HEK293 (cell line): ENCODE results near the gene CHST7.

Source experiments
- GFI1B ChIP-seq: fragments of 450-650 bp; formaldehyde crosslinking; IDR thresholded peaks from 2 replicates; pipeline ENCODE4 v1.5.1; 2016; ENCODE audit warnings: missing biosample characterization, missing genetic modification characterization
- ZBTB10 ChIP-seq: fragments of 450-650 bp; formaldehyde crosslinking; IDR thresholded peaks from 2 replicates; pipeline ENCODE4 v1.5.1; 2016; ENCODE audit warnings: missing biosample characterization, missing genetic modification characterization
- ZFP37 ChIP-seq: fragments of 450-650 bp; formaldehyde crosslinking; IDR thresholded peaks from 2 replicates; pipeline ENCODE4 v1.5.1; 2016; ENCODE audit warnings: missing biosample characterization, missing genetic modification characterization
- ZFP41 ChIP-seq: fragments of 450-650 bp; formaldehyde crosslinking; IDR thresholded peaks from 2 replicates; pipeline ENCODE4 v1.5.1; 2016; ENCODE audit warnings: missing biosample characterization, missing genetic modification characterization, borderline replicate concordance
- ZFP69B ChIP-seq: fragments of 450-650 bp; formaldehyde crosslinking; IDR thresholded peaks from 2 replicates; pipeline ENCODE4 v1.5.1; 2016; ENCODE audit warnings: missing biosample characterization, missing genetic modification characterization
- ZNF133 ChIP-seq: fragments of 450-650 bp; formaldehyde crosslinking; IDR thresholded peaks from 2 replicates; pipeline ENCODE4 v1.5.1; 2016; ENCODE audit warnings: missing biosample characterization, missing genetic modification characterization
- ZNF169 ChIP-seq: fragments of 450-650 bp; formaldehyde crosslinking; IDR thresholded peaks from 2 replicates; pipeline ENCODE4 v1.5.1; 2016; ENCODE audit warnings: missing biosample characterization, missing genetic modification characterization
- ZNF2 ChIP-seq: fragments of 450-650 bp; formaldehyde crosslinking; IDR thresholded peaks from 2 replicates; pipeline ENCODE4 v1.5.1; 2016; ENCODE audit warnings: missing biosample characterization, missing genetic modification characterization
- ZNF23 ChIP-seq: fragments of 450-650 bp; formaldehyde crosslinking; IDR thresholded peaks from 2 replicates; pipeline ENCODE4 v1.5.1; 2016; ENCODE audit warnings: missing biosample characterization, missing genetic modification characterization, borderline replicate concordance
- ZNF37A ChIP-seq: fragments of 450-650 bp; IDR thresholded peaks from 2 replicates; pipeline ENCODE4 v1.5.1; 2018; ENCODE audit warnings: missing biosample characterization, missing genetic modification characterization
- ZNF449 ChIP-seq: fragments of 450-650 bp; formaldehyde crosslinking; IDR thresholded peaks from 2 replicates; pipeline ENCODE4 v1.5.1; 2017; ENCODE audit warnings: missing biosample characterization, mild to moderate bottlenecking, missing genetic modification characterization, moderate library complexity
- ZNF488 ChIP-seq: fragments of 450-650 bp; formaldehyde crosslinking; IDR thresholded peaks from 2 replicates; pipeline ENCODE4 v1.5.1; 2016; ENCODE audit warnings: missing biosample characterization, missing genetic modification characterization
- ZNF518A ChIP-seq: fragments of 450-650 bp; formaldehyde crosslinking; conservative IDR thresholded peaks from 2 replicates; pipeline ENCODE4 v1.5.1; 2016; ENCODE audit warnings: low read depth, missing biosample characterization, missing genetic modification characterization
- ZNF560 ChIP-seq: fragments of 450-650 bp; formaldehyde crosslinking; IDR thresholded peaks from 2 replicates; pipeline ENCODE4 v1.5.1; 2017; ENCODE audit warnings: missing biosample characterization, missing genetic modification characterization, borderline replicate concordance
- ZNF596 ChIP-seq: fragments of 450-650 bp; IDR thresholded peaks from 2 replicates; pipeline ENCODE4 v1.5.0; 2018; ENCODE audit warnings: missing biosample characterization, mild to moderate bottlenecking, missing genetic modification characterization, moderate library complexity
- ZNF610 ChIP-seq: fragments of 450-650 bp; formaldehyde crosslinking; IDR thresholded peaks from 2 replicates; pipeline ENCODE4 v1.5.1; 2016; ENCODE audit warnings: missing biosample characterization, missing genetic modification characterization, borderline replicate concordance
- ZNF654 ChIP-seq: fragments of 450-650 bp; formaldehyde crosslinking; IDR thresholded peaks from 2 replicates; pipeline ENCODE4 v1.5.1; 2016; ENCODE audit warnings: low read depth, missing biosample characterization, missing genetic modification characterization
- ZNF664 ChIP-seq: fragments of 450-650 bp; formaldehyde crosslinking; IDR thresholded peaks from 2 replicates; pipeline ENCODE4 v1.5.1; 2016; ENCODE audit warnings: missing biosample characterization, missing genetic modification characterization
- ZNF670 ChIP-seq: fragments of 450-650 bp; formaldehyde crosslinking; IDR thresholded peaks from 2 replicates; pipeline ENCODE4 v1.5.1; 2016; ENCODE audit warnings: missing biosample characterization, missing genetic modification characterization, low read depth
- TF ChIP-seq, protein P1 (sequence below): fragments of 450-650 bp; formaldehyde crosslinking; IDR thresholded peaks from 2 replicates; pipeline ENCODE4 v1.5.1; 2016; ENCODE audit warnings: missing biosample characterization, missing genetic modification characterization
- TF ChIP-seq, protein P2 (sequence below): fragments of 450-650 bp; formaldehyde crosslinking; IDR thresholded peaks from 2 replicates; pipeline ENCODE4 v1.5.1; 2017; ENCODE audit warnings: missing biosample characterization, missing genetic modification characterization

Gene CHST7

GRCh38 chrX:46545111-46546005, 28.2 kb upstream of the CHST7 start, which contains the start of gene ZNF674 (continued):
- TF ChIP-seq ZBTB10 (peak; percentile 70; the same call in 1 of the 2 replicates), ZNF654 (tag by site-specific recombination) (no peak; the same call in 1 of the 2 replicates), ZNF596 (tag by site-specific recombination) (no peak), ZFP69B (tag by site-specific recombination) (peak; percentile 81), ZNF449 (no peak), ZFP41 (no peak), ZNF23 (tag by site-specific recombination) (no peak), ZNF664 (no peak), ZFP37 (no peak), ZNF560 (tag by site-specific recombination) (no peak), ZNF2 (tag by site-specific recombination) (peak; percentile 89; the same call in 1 of the 2 replicates), ZNF133 (tag by site-specific recombination) (no peak), ZNF610 (tag by site-specific recombination) (0 out of 2 replicates have a peak, but pooled peaks have one; percentile 47), ZNF169 (tag by site-specific recombination) (no peak), ZNF37A (tag by site-specific recombination) (no peak), ZNF518A (tag by site-specific recombination) (peak; percentile 64), ZNF670 (no peak), ZNF488 (tag by site-specific recombination) (peak; percentile 80; the same call in 1 of the 2 replicates), GFI1B (tag by site-specific recombination) (no peak)
- TF ChIP-seq, protein P1, sequence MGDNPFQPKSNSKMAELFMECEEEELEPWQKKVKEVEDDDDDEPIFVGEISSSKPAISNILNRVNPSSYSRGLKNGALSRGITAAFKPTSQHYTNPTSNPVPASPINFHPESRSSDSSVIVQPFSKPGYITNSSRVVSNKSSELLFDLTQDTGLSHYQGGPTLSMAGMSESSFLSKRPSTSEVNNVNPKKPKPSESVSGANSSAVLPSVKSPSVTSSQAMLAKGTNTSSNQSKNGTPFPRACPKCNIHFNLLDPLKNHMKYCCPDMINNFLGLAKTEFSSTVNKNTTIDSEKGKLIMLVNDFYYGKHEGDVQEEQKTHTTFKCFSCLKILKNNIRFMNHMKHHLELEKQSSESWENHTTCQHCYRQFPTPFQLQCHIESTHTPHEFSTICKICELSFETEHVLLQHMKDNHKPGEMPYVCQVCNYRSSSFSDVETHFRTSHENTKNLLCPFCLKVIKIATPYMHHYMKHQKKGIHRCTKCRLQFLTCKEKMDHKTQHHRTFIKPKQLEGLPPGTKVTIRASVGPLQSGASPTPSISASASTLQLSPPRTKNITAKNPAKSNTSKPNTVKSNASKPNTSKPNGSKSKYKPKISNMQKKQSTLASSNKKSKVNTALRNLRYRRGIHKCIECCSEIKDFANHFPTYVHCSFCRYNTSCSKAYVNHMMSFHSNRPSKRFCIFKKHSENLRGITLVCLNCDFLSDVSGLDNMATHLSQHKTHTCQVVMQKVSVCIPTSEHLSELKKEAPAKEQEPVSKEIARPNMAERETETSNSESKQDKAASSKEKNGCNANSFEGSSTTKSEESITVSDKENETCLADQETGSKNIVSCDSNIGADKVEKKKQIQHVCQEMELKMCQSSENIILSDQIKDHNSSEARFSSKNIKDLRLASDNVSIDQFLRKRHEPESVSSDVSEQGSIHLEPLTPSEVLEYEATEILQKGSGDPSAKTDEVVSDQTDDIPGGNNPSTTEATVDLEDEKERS (tag by site-specific recombination), result 0 out of 2 replicates have a peak, but pooled peaks have one; percentile 56
- TF ChIP-seq, protein P2, sequence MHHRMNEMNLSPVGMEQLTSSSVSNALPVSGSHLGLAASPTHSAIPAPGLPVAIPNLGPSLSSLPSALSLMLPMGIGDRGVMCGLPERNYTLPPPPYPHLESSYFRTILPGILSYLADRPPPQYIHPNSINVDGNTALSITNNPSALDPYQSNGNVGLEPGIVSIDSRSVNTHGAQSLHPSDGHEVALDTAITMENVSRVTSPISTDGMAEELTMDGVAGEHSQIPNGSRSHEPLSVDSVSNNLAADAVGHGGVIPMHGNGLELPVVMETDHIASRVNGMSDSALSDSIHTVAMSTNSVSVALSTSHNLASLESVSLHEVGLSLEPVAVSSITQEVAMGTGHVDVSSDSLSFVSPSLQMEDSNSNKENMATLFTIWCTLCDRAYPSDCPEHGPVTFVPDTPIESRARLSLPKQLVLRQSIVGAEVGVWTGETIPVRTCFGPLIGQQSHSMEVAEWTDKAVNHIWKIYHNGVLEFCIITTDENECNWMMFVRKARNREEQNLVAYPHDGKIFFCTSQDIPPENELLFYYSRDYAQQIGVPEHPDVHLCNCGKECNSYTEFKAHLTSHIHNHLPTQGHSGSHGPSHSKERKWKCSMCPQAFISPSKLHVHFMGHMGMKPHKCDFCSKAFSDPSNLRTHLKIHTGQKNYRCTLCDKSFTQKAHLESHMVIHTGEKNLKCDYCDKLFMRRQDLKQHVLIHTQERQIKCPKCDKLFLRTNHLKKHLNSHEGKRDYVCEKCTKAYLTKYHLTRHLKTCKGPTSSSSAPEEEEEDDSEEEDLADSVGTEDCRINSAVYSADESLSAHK (tag by site-specific recombination), result peak; percentile 59; the same call in 1 of the 2 replicates
